Keratinocyte (primary cell): ENCODE data around the gene STK24. TPM values are rescaled to one million over a fixed set of nuclear protein-coding genes. Genes with fewer than 3 reads are reported as not detected.

Experiments used
- DNase-seq: peaks from one replicate; pipeline ENCODE4 v3.0.0-alpha.2; 2011; ENCODE audit warnings: low read depth, missing footprints, low spot score
- FAIRE-seq: peaks from 2 replicates; lab custom pipeline; 2011; peaks lifted over from hg19 to GRCh38; lab: Jason Lieb, UNC
- H2AFZ ChIP-seq: 2 replicates; pipeline ENCODE4 v1.6.0; 2012; ENCODE audit warnings: low read length, control low read depth, inconsistent platforms; ENCODE audit not compliant: control insufficient read depth
- H3K27ac ChIP-seq: 2 replicates; pipeline ENCODE4 v1.5.1; 2011; ENCODE audit warnings: low read length; ENCODE audit not compliant: control insufficient read depth, insufficient read depth
- H3K27me3 ChIP-seq: 3 replicates; pipeline ENCODE4 v1.6.0; 2011; ENCODE audit warnings: low read length; ENCODE audit not compliant: control insufficient read depth, insufficient read depth; ENCODE audit errors: extremely low read depth
- H3K36me3 ChIP-seq, 2 experiments: 2 replicates in 1 of 2; 3 replicates in 1 of 2; pipeline ENCODE4 v1.5.1; 2011; ENCODE audit warnings: low read length in 2 of 2, mild to moderate bottlenecking in 1 of 2; ENCODE audit not compliant: control insufficient read depth in 2 of 2, insufficient read depth in 2 of 2; ENCODE audit errors: extremely low read depth in 1 of 2
- H3K4me1 ChIP-seq: 3 replicates; pipeline ENCODE4 v1.5.1; 2011; ENCODE audit warnings: low read length; ENCODE audit not compliant: control insufficient read depth, insufficient read depth; ENCODE audit errors: extremely low read depth
- H3K4me2 ChIP-seq: 3 replicates; pipeline ENCODE4 v1.6.0; 2011; ENCODE audit warnings: low read depth, low read length; ENCODE audit not compliant: control insufficient read depth, insufficient read depth; ENCODE audit errors: extremely low read depth
- H3K4me3 ChIP-seq, 3 experiments: fragments of 200-600 bp in 1 of 3; sonication (generic) in 1 of 3; 2 replicates in 2 of 3; 3 replicates in 1 of 3; pipeline ENCODE4 v1.5.1; 2011 to 2016; ENCODE audit warnings: low read length in 3 of 3, mild to moderate bottlenecking in 3 of 3, control low read depth in 2 of 3, inconsistent platforms in 1 of 3, low read depth in 1 of 3, mixed read lengths in 1 of 3, mixed run types in 1 of 3, moderate library complexity in 1 of 3; ENCODE audit not compliant: control insufficient read depth in 2 of 3, insufficient read depth in 2 of 3; ENCODE audit errors: extremely low read depth in 1 of 3
- H3K79me2 ChIP-seq: 2 replicates; pipeline ENCODE4 v1.6.0; 2012; ENCODE audit warnings: low read length; ENCODE audit not compliant: control insufficient read depth, insufficient read depth
- H3K9ac ChIP-seq: 3 replicates; pipeline ENCODE4 v1.6.0; 2011; ENCODE audit warnings: low read length; ENCODE audit not compliant: control insufficient read depth, insufficient read depth; ENCODE audit errors: extremely low read depth
- H3K9me1 ChIP-seq: 3 replicates; pipeline ENCODE4 v1.6.0; 2011; ENCODE audit warnings: low read length; ENCODE audit not compliant: control insufficient read depth, insufficient read depth; ENCODE audit errors: extremely low read depth
- H3K9me3 ChIP-seq: 2 replicates; pipeline ENCODE4 v1.5.1; 2012; ENCODE audit warnings: low read depth, low read length; ENCODE audit not compliant: control insufficient read depth
- H4K20me1 ChIP-seq: 3 replicates; pipeline ENCODE4 v1.6.0; 2011; ENCODE audit warnings: low read length; ENCODE audit not compliant: control insufficient read depth, insufficient read depth; ENCODE audit errors: extremely low read depth
- EZH2 ChIP-seq: IDR thresholded peaks from one replicate; pipeline ENCODE4 v1.6.1; 2012; ENCODE audit warnings: inconsistent platforms, mild to moderate bottlenecking, low read length, moderate library complexity
- dilution Hi-C: fragments of 300-500 bp; cut with MboI; formaldehyde crosslinking; loops from one replicate; pipeline ENCODE4 v1.7.0; 2020; ENCODE audit warnings: low sequenced_read_pairs; ENCODE audit not compliant: extremely low pct_ligation_motif_present
- polyA plus RNA-seq, 5 experiments: library from polyadenylated mRNA; depleted of rRNA in 3 of 5; stranded (reverse) in 3 of 5; stranded (forward) in 1 of 5; unstranded in 1 of 5; fragments of >200 nt; gene quantifications; 1 replicate in 1 of 5; 2 replicates in 3 of 5; 3 replicates in 1 of 5; pipeline versions ENCODE4 v1.2.1 to v1.2.3, GENCODE V29; 2011 to 2012; ENCODE audit warnings: missing spikeins in 2 of 5, low read depth in 1 of 5, low replicate concordance in 1 of 5
- TF ChIP-seq, protein P1 (sequence below), 3 experiments: IDR thresholded peaks in 1 of 3; conservative IDR thresholded peaks in 1 of 3; optimal IDR thresholded peaks in 1 of 3; 2 replicates in 2 of 3; 3 replicates in 1 of 3; pipeline versions ENCODE3 to v1.5.1; 2011; ENCODE audit warnings: low read length in 3 of 3, mild to moderate bottlenecking in 3 of 3, moderate library complexity in 2 of 3, control low read depth in 1 of 3, inconsistent platforms in 1 of 3; ENCODE audit not compliant: insufficient read depth in 2 of 3; ENCODE audit errors: extremely low read depth in 1 of 3

The STK24 gene
- polyA plus RNA-seq, 1 donor (not counting 4 experiments of a cell fraction or from before 2014, with no cell fraction given), result 81.6 TPM

DNA sequence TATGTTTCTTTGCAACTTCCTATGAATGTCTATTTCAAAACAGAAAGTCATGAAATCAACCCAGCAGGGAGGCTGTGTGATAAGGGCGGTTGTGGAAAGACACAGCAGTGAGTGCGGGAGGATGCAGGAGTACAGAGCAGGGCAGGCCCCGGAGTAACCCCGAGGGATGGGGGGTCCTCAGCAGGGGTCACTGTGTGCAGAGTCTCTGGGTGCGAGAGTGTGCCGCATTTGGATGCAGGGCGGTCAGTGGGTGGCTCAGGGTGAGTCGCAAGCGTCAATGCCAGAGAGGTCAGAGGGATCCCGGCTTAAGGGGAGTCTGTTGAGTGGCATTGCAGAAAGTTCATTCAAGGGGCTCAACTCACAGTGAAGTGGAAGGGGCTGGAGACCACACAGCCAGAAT is 147.8 kb downstream of the STK24 start:
- dilution Hi-C loops, result no loop called here
- Histone ChIP-seq H3K4me2 (no peak overlapping the region), H2AFZ (no peak overlapping the region), H3K4me3 (no peak overlapping the region), H4K20me1 (no peaks in the 10 kb centered on the region), H3K27ac (no peak overlapping the region), H3K36me3 (no peaks in the 10 kb centered on the region), H3K9me1 (no peaks in the 10 kb centered on the region), H3K79me2 (no peaks in the 10 kb centered on the region), H3K9ac (no peak overlapping the region), H3K9me3 (no peaks in the 10 kb centered on the region), H3K27me3 (no peaks in the 10 kb centered on the region), H3K4me1 (no peaks in the 10 kb centered on the region)
- TF ChIP-seq, protein P1, sequence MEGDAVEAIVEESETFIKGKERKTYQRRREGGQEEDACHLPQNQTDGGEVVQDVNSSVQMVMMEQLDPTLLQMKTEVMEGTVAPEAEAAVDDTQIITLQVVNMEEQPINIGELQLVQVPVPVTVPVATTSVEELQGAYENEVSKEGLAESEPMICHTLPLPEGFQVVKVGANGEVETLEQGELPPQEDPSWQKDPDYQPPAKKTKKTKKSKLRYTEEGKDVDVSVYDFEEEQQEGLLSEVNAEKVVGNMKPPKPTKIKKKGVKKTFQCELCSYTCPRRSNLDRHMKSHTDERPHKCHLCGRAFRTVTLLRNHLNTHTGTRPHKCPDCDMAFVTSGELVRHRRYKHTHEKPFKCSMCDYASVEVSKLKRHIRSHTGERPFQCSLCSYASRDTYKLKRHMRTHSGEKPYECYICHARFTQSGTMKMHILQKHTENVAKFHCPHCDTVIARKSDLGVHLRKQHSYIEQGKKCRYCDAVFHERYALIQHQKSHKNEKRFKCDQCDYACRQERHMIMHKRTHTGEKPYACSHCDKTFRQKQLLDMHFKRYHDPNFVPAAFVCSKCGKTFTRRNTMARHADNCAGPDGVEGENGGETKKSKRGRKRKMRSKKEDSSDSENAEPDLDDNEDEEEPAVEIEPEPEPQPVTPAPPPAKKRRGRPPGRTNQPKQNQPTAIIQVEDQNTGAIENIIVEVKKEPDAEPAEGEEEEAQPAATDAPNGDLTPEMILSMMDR (optimal IDR thresholded peaks at IDR 0.05 in 1 of 3, IDR thresholded peaks at IDR 0.05 in 1 of 3, conservative IDR thresholded peaks at IDR 0.05 in 1 of 3; ENCODE audit: extremely low read depth in 1 of 3, insufficient read depth in 2 of 3, low read length in 3 of 3), result no peak
- TF ChIP-seq EZH2, result no peak
- no peak for FAIRE-seq
- no peak for DNase-seq

DNA sequence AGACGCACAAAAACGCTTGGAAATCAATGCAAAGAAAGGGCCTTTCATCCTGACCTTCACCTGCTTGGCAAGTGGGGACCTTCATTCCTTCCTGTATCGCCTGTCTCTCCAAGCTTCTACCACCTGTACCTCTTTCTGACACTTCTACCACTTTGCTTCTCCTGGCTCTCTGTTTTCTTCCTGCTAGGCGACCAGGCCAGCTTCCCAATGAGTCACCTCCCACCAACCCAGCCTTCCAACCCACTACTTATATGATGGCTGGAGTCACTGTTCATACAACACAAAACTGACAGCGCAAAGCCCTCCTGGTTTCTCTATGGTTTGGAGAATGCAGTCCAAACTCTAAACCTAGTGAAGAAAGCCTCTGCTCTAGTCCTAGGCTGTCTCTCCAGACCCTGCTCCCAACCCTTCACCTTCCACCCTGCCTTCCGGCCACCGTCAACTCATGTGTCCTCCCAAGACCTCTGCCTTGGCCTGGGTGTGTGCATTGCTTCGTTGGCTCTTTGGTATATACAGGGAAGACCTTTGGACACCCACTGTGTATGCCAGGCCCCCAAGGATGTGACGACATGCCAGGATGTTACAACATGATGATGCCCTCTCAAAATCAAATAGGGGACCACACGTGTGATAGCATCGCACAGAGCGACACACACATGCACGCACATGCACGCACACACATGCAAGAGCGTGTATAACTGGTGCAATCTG is 148.5 kb downstream of the STK24 start:
- dilution Hi-C loops, result no loop called here
- no peaks in the 10 kb centered on the region for H3K9me1 ChIP-seq
- H3K9me3 ChIP-seq, result no peaks in the 10 kb centered on the region
- no peak for FAIRE-seq
- no peak overlapping the region for H3K4me3 ChIP-seq
- H3K4me2 ChIP-seq, result no peak overlapping the region
- H3K27ac ChIP-seq, result no peak overlapping the region
- H2AFZ ChIP-seq, result no peak overlapping the region
- H3K4me1 ChIP-seq, result no peaks in the 10 kb centered on the region
- H3K79me2 ChIP-seq, result no peaks in the 10 kb centered on the region
- TF ChIP-seq, protein P1 (optimal IDR thresholded peaks at IDR 0.05 in 1 of 3, IDR thresholded peaks at IDR 0.05 in 1 of 3, conservative IDR thresholded peaks at IDR 0.05 in 1 of 3; ENCODE audit: extremely low read depth in 1 of 3, insufficient read depth in 2 of 3, low read length in 3 of 3), result no peak
- TF ChIP-seq EZH2, result no peak
- DNase-seq, result no peak
- H3K27me3 ChIP-seq, result no peaks in the 10 kb centered on the region
- H3K9ac ChIP-seq, result no peak overlapping the region
- no peaks in the 10 kb centered on the region for H4K20me1 ChIP-seq
- H3K36me3 ChIP-seq, result no peaks in the 10 kb centered on the region
